Astrocyte (in vitro differentiated cells and primary cell): ENCODE results near the gene SNIP1. TPM values are rescaled to one million over a fixed set of nuclear protein-coding genes. Genes with fewer than 3 reads are reported as not detected.

ENCODE experiments used
- DNase-seq: peaks from one replicate; pipeline ENCODE4 v3.0.0-alpha.2; 2010; ENCODE audit warnings: low read depth
- FAIRE-seq: peaks from 2 replicates; lab custom pipeline; 2011; peaks lifted over from hg19 to GRCh38; lab: Jason Lieb, UNC
- H2AFZ ChIP-seq: 2 replicates; pipeline ENCODE4 v1.6.0; 2012; ENCODE audit warnings: low read depth, low read length, inconsistent platforms
- H3K27ac ChIP-seq: 2 replicates; pipeline ENCODE4 v1.5.1; 2011; ENCODE audit warnings: low read depth, low read length, inconsistent platforms
- H3K27me3 ChIP-seq: 2 replicates; pipeline ENCODE4 v1.6.0; 2011; ENCODE audit warnings: low read length, inconsistent platforms; ENCODE audit not compliant: insufficient read depth
- H3K36me3 ChIP-seq: 2 replicates; pipeline ENCODE4 v1.5.1; 2011; ENCODE audit warnings: low read length, inconsistent platforms; ENCODE audit not compliant: insufficient read depth
- H3K4me1 ChIP-seq: 2 replicates; pipeline ENCODE4 v1.5.1; 2011; ENCODE audit warnings: low read length, inconsistent platforms; ENCODE audit not compliant: insufficient read depth
- H3K4me2 ChIP-seq: 2 replicates; pipeline ENCODE4 v1.6.0; 2012; ENCODE audit warnings: low read length, inconsistent platforms
- H3K4me3 ChIP-seq: 2 replicates; pipeline ENCODE4 v1.5.1; 2011; ENCODE audit warnings: low read depth, mild to moderate bottlenecking, low read length, inconsistent platforms; ENCODE audit not compliant: insufficient read depth
- H3K79me2 ChIP-seq: 2 replicates; pipeline ENCODE4 v1.6.0; 2012; ENCODE audit warnings: mild to moderate bottlenecking, low read length, inconsistent platforms; ENCODE audit not compliant: insufficient read depth
- H3K9ac ChIP-seq: 2 replicates; pipeline ENCODE4 v1.6.0; 2012; ENCODE audit warnings: mild to moderate bottlenecking, low read length, inconsistent platforms
- H3K9me3 ChIP-seq: 2 replicates; pipeline ENCODE4 v1.5.1; 2012; ENCODE audit warnings: low read depth, mild to moderate bottlenecking, low read length, inconsistent platforms; ENCODE audit not compliant: insufficient read depth
- H4K20me1 ChIP-seq: 2 replicates; pipeline ENCODE4 v1.6.0; 2012; ENCODE audit warnings: low read length, inconsistent platforms; ENCODE audit not compliant: insufficient read depth
- H3K27ac Mint-ChIP-seq: one replicate; pipeline ENCODE4 v1.8.0; 2021; ENCODE audit warnings: mild to moderate bottlenecking, mixed read lengths; ENCODE audit not compliant: unreplicated experiment
- H3K27me3 Mint-ChIP-seq: one replicate; pipeline ENCODE4 v1.8.0; 2021; ENCODE audit warnings: low read depth, mixed read lengths; ENCODE audit not compliant: unreplicated experiment
- H3K36me3 Mint-ChIP-seq: one replicate; pipeline ENCODE4 v1.8.0; 2021; ENCODE audit warnings: low read depth, mixed read lengths; ENCODE audit not compliant: unreplicated experiment
- H3K4me1 Mint-ChIP-seq: one replicate; pipeline ENCODE4 v1.8.0; 2021; ENCODE audit warnings: low read depth, mixed read lengths; ENCODE audit not compliant: unreplicated experiment
- H3K4me3 Mint-ChIP-seq: one replicate; pipeline ENCODE4 v1.8.0; 2021; ENCODE audit warnings: mild to moderate bottlenecking, moderate library complexity, mixed read lengths; ENCODE audit not compliant: unreplicated experiment
- H3K9me3 Mint-ChIP-seq: one replicate; pipeline ENCODE4 v1.8.0; 2021; ENCODE audit warnings: mild to moderate bottlenecking, mixed read lengths; ENCODE audit not compliant: unreplicated experiment
- EZH2 ChIP-seq: IDR thresholded peaks from 2 replicates; pipeline ENCODE4 v1.6.1; 2012; ENCODE audit warnings: mild to moderate bottlenecking, low read length, inconsistent platforms; ENCODE audit not compliant: insufficient read depth
- total RNA-seq: library from RNA; stranded (reverse); gene quantifications from 2 replicates; pipeline ENCODE4 v1.2.1, GENCODE V29; 2021
- TF ChIP-seq, protein P1 (sequence below): IDR thresholded peaks from 2 replicates; pipeline ENCODE4 v1.5.1; 2011; ENCODE audit warnings: low read depth, mild to moderate bottlenecking, inconsistent platforms, low read length, moderate library complexity; ENCODE audit not compliant: insufficient read depth

Gene SNIP1
- total RNA-seq, 1 donor from 2014 or later: 17.4 TPM

DNA sequence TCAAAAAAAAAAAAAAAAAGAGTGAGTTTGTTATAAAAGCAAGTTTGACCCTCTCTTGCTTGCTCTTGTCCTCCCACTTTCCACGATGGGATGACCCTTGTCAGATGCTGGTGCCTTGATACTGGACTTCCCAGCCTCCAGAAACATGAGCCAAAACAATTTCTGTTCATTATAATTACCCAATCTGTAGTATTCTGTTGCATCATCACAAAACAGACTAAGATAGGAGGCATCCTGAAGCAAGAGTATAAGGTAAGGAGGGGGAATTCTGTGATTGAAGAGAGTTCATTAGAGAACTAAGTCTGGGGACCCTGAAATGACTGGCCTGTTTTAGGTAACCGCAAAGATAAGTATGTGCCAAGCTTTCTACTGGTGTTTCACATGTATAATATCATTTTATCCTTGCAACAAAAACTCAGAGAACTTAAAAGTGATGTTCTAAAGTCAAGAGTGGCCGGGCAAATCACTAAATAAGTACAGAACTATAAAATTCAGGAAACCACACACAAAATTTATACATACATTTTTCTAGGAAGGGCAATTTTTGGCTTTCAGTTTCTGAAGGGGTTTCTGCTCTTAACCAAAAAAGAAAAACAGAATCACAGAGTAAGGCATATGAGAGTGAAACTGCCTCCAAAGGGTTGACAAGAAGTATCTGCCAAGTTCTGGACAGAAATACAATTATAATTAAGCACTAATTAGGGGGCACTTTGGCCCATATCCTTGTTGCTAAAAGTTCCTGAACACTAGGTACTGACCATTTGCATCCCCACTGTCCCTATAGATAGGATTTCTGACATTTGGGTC lies 16.6 kb upstream of the SNIP1 start:
- Histone ChIP-seq H3K27ac (no peak overlapping the region), H4K20me1 (peaks cover 19% of the 10 kb centered on the region), H3K36me3 (peaks cover 81% of the 10 kb centered on the region), H3K4me3 (no peak overlapping the region), H3K9ac (no peak overlapping the region), H3K4me1 (peaks cover 15% of the 10 kb centered on the region), H2AFZ (no peak overlapping the region), H3K4me2 (no peak overlapping the region), H3K79me2 (no peaks in the 10 kb centered on the region), H3K9me3 (no peaks in the 10 kb centered on the region), H3K27me3 (no peaks in the 10 kb centered on the region)
- H3K4me1 Mint-ChIP-seq: peaks cover 8% of the 10 kb centered on the region
- DNase-seq (no peak), FAIRE-seq (no peak)
- H3K9me3 Mint-ChIP-seq: no peaks in the 10 kb centered on the region
- H3K4me3 Mint-ChIP-seq: no peak overlapping the region
- H3K27ac Mint-ChIP-seq: no peak overlapping the region
- H3K36me3 Mint-ChIP-seq: peaks cover 33% of the 10 kb centered on the region
- H3K27me3 Mint-ChIP-seq: no peaks in the 10 kb centered on the region
- TF ChIP-seq EZH2: no peak
- TF ChIP-seq, protein P1, sequence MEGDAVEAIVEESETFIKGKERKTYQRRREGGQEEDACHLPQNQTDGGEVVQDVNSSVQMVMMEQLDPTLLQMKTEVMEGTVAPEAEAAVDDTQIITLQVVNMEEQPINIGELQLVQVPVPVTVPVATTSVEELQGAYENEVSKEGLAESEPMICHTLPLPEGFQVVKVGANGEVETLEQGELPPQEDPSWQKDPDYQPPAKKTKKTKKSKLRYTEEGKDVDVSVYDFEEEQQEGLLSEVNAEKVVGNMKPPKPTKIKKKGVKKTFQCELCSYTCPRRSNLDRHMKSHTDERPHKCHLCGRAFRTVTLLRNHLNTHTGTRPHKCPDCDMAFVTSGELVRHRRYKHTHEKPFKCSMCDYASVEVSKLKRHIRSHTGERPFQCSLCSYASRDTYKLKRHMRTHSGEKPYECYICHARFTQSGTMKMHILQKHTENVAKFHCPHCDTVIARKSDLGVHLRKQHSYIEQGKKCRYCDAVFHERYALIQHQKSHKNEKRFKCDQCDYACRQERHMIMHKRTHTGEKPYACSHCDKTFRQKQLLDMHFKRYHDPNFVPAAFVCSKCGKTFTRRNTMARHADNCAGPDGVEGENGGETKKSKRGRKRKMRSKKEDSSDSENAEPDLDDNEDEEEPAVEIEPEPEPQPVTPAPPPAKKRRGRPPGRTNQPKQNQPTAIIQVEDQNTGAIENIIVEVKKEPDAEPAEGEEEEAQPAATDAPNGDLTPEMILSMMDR: no peak

GRCh38 chr1:37567023-37567422 lies 12.9 kb upstream of the SNIP1 start:
- Histone ChIP-seq H2AFZ (no peak overlapping the region), H3K27me3 (no peaks in the 10 kb centered on the region), H3K9ac (no peak overlapping the region), H3K79me2 (no peaks in the 10 kb centered on the region), H3K27ac (no peak overlapping the region), H3K4me1 (no peaks in the 10 kb centered on the region), H3K4me3 (no peak overlapping the region), H3K36me3 (peaks cover 65% of the 10 kb centered on the region), H4K20me1 (peaks cover 18% of the 10 kb centered on the region), H3K4me2 (no peak overlapping the region), H3K9me3 (no peaks in the 10 kb centered on the region)
- FAIRE-seq (no peak), DNase-seq (no peak)
- H3K9me3 Mint-ChIP-seq: no peaks in the 10 kb centered on the region
- no peak overlapping the region for H3K27ac Mint-ChIP-seq
- H3K4me1 Mint-ChIP-seq: no peaks in the 10 kb centered on the region
- H3K36me3 Mint-ChIP-seq: peaks cover 22% of the 10 kb centered on the region
- TF ChIP-seq, protein P1: no peak
- TF ChIP-seq EZH2: no peak
- H3K4me3 Mint-ChIP-seq: no peak overlapping the region
- H3K27me3 Mint-ChIP-seq: no peaks in the 10 kb centered on the region

GRCh38 chr1:37564892-37565291 lies 10.8 kb upstream of the SNIP1 start:
- no peaks in the 10 kb centered on the region for H3K4me1 ChIP-seq
- no peaks in the 10 kb centered on the region for H3K9me3 ChIP-seq
- peaks cover 11% of the 10 kb centered on the region for H4K20me1 ChIP-seq
- peaks cover 49% of the 10 kb centered on the region for H3K36me3 ChIP-seq
- Mint-ChIP-seq H3K4me1 (no peaks in the 10 kb centered on the region), H3K36me3 (peaks cover 26% of the 10 kb centered on the region), H3K27ac (no peak overlapping the region), H3K27me3 (no peaks in the 10 kb centered on the region), H3K4me3 (no peak overlapping the region), H3K9me3 (no peaks in the 10 kb centered on the region)
- no peak overlapping the region for H2AFZ ChIP-seq
- H3K79me2 ChIP-seq: no peaks in the 10 kb centered on the region
- FAIRE-seq (no peak), DNase-seq (no peak)
- H3K27me3 ChIP-seq: no peaks in the 10 kb centered on the region
- H3K9ac ChIP-seq: no peak overlapping the region
- no peak overlapping the region for H3K27ac ChIP-seq
- TF ChIP-seq, protein P1: no peak
- TF ChIP-seq EZH2: no peak
- H3K4me3 ChIP-seq: no peak overlapping the region
- H3K4me2 ChIP-seq: no peak overlapping the region
